ENCODE data around the gene IFNAR1. TPM values are rescaled to one million over a fixed set of nuclear protein-coding genes. Genes with fewer than 3 reads are reported as not detected.
"Not testable (repeated sequence)": the region's sequence is repeated elsewhere in the genome, so short reads cannot be mapped to it uniquely, and the experiment has no call there.

IFNAR1 gene
- total and polyA plus RNA-seq, 10 donors = 9.2 to 86.1 (median 57.3) TPM

- Histone ChIP-seq H3K4me1 (peaks cover 0 to 20% (median 4%) of the 10 kb centered on the region in 6 donors), H3K36me3 (no peaks in the 10 kb centered on the region), H3K4me3 (no peak overlapping the region), H3K27me3 (replicated peaks in 1 of 7) (no peaks in the 10 kb centered on the region), H3K9me3 (peaks cover 0 to 3% (median 0%) of the 10 kb centered on the region in 8 donors), H3K27ac (no peak overlapping the region)
- DNase-seq = no peak
- WGBS, 5 donors = 70 to 94% (median 77%) methylated on average over 4 of the region's 4 CpGs
- intact Hi-C loops (cut with DNase I; ENCODE audit: low total_unique reads) = no loop called here
- TF ChIP-seq POLR2AphosphoS5 (IDR thresholded peaks at IDR 0.05) = no peak
- TF ChIP-seq POLR2A (IDR thresholded peaks at IDR 0.05) = no peak
- no peak for TF ChIP-seq CTCF (IDR thresholded peaks at IDR 0.05 in 8 of 11, conservative IDR thresholded peaks at IDR 0.05 in 3 of 11)
Observed at GRCh38 chr21:33314111-33314510, 10.7 kb upstream of the IFNAR1 start.

- intact Hi-C loops (cut with DNase I; ENCODE audit: low total_unique reads) = no loop called here
- H3K36me3 ChIP-seq = no peaks in the 10 kb centered on the region
- no peak for TF ChIP-seq POLR2A (IDR thresholded peaks at IDR 0.05)
- no peak for TF ChIP-seq POLR2AphosphoS5 (IDR thresholded peaks at IDR 0.05)
- TF ChIP-seq CTCF (IDR thresholded peaks at IDR 0.05 in 8 of 11, conservative IDR thresholded peaks at IDR 0.05 in 3 of 11) = no peak
- 69 to 87% (median 75%) methylated on average over 5 of the region's 5 CpGs for WGBS, 5 donors
- H3K27ac ChIP-seq = peak overlapping the region in 4 of 8 donors; percentile 32 to 63 (median 47)
- no peaks in the 10 kb centered on the region for H3K27me3 ChIP-seq (replicated peaks in 1 of 7)
- peaks cover 0 to 19% (median 0%) of the 10 kb centered on the region in 6 donors for H3K4me1 ChIP-seq
- no peak overlapping the region for H3K4me3 ChIP-seq
- no peaks in the 10 kb centered on the region for H3K9me3 ChIP-seq
- no peak for DNase-seq
Observed at GRCh38 chr21:33315946-33316710, 8.6 kb upstream of the IFNAR1 start.

GRCh38 chr21:33317145-33317544 lies 7.6 kb upstream of the IFNAR1 start:
- Histone ChIP-seq H3K27ac (peak overlapping the region in 6 of 8 donors; percentile 33 to 70 (median 50)), H3K4me3 (no peak overlapping the region), H3K4me1 (peaks cover 0 to 19% (median 0%) of the 10 kb centered on the region in 6 donors), H3K9me3 (no peaks in the 10 kb centered on the region), H3K27me3 (replicated peaks in 1 of 7) (no peaks in the 10 kb centered on the region), H3K36me3 (no peaks in the 10 kb centered on the region)
- intact Hi-C loops (cut with DNase I; ENCODE audit: low total_unique reads) = no loop called here
- 48 to 70% (median 62%) methylated on average over 6 of the region's 6 CpGs for WGBS, 5 donors
- DNase-seq = no peak
- TF ChIP-seq POLR2AphosphoS5 (IDR thresholded peaks at IDR 0.05) (no peak), POLR2A (IDR thresholded peaks at IDR 0.05) (no peak), CTCF (IDR thresholded peaks at IDR 0.05 in 8 of 11, conservative IDR thresholded peaks at IDR 0.05 in 3 of 11) (no peak)

- no peaks in the 10 kb centered on the region for H3K36me3 ChIP-seq
- intact Hi-C loops (cut with DNase I; ENCODE audit: low total_unique reads) = no loop called here
- TF ChIP-seq CTCF (IDR thresholded peaks at IDR 0.05 in 8 of 11, conservative IDR thresholded peaks at IDR 0.05 in 3 of 11) (no peak), POLR2AphosphoS5 (IDR thresholded peaks at IDR 0.05) (no peak), POLR2A (IDR thresholded peaks at IDR 0.05) (no peak)
- H3K9me3 ChIP-seq = no peaks in the 10 kb centered on the region
- DNase-seq = no peak
- peak overlapping the region in 6 of 8 donors; percentile 33 to 70 (median 62) for H3K27ac ChIP-seq
- peaks cover 0 to 11% (median 0%) of the 10 kb centered on the region in 6 donors for H3K4me1 ChIP-seq
- no peak overlapping the region for H3K4me3 ChIP-seq
- H3K27me3 ChIP-seq (replicated peaks in 1 of 7) = no peaks in the 10 kb centered on the region
- 83 to 90% (median 87%) methylated on average over 14 of the region's 14 CpGs for WGBS, 5 donors
Observed at GRCh38 chr21:33317786-33318486, 6.8 kb upstream of the IFNAR1 start.

GRCh38 chr21:33321005-33321404 lies 3.8 kb upstream of the IFNAR1 start:
- H3K36me3 ChIP-seq; intact Hi-C loops (cut with DNase I; ENCODE audit: low total_unique reads); H3K9me3 ChIP-seq; DNase-seq; H3K27me3 ChIP-seq (replicated peaks in 1 of 7); H3K4me3 ChIP-seq: not testable (repeated sequence)
- peak overlapping the region in 1 of 8 donors; percentile 3 for H3K27ac ChIP-seq
- WGBS, 5 donors = 86 to 92% (median 91%) methylated on average over 17 of the region's 17 CpGs
- H3K4me1 ChIP-seq = peaks cover 3 to 16% (median 8%) of the 10 kb centered on the region in 6 donors

GRCh38 chr21:33323610-33324009 lies 1.2 kb upstream of the IFNAR1 start:
- DNase-seq; H3K27me3 ChIP-seq (replicated peaks in 1 of 7); H3K36me3 ChIP-seq; H3K9me3 ChIP-seq; intact Hi-C loops (cut with DNase I; ENCODE audit: low total_unique reads): not testable (repeated sequence)
- Histone ChIP-seq H3K27ac (peak overlapping the region in 7 of 8 donors; percentile 98 to 100 (median 99)), H3K4me3 (peak overlapping the region in 5 of 8 donors; percentile 79 to 98 (median 90)), H3K4me1 (peaks cover 27 to 43% (median 34%) of the 10 kb centered on the region in 6 donors)

Data from spleen (tissue), 11 donors.